22Rv1 (cell line): Measurements from ENCODE around the gene DOCK9.
"Not testable (repeated sequence)": the region's sequence is repeated elsewhere in the genome, so short reads cannot be mapped to it uniquely, and the experiment has no call there.

ENCODE experiments used
- H3K27ac ChIP-seq: fragments of 450-650 bp; 2 replicates; pipeline ENCODE4 v1.5.1; 2017
- ZFX ChIP-seq: fragments of 450-650 bp; IDR thresholded peaks from 2 replicates; pipeline ENCODE4 v1.6.1; 2017; ENCODE audit warnings: antibody characterized with exemption, borderline replicate concordance
- TF ChIP-seq, protein P1 (sequence below): fragments of 450-650 bp; IDR thresholded peaks from 2 replicates; pipeline ENCODE4 v1.5.1; 2017; ENCODE audit warnings: mild to moderate bottlenecking

The DOCK9 gene

DNA sequence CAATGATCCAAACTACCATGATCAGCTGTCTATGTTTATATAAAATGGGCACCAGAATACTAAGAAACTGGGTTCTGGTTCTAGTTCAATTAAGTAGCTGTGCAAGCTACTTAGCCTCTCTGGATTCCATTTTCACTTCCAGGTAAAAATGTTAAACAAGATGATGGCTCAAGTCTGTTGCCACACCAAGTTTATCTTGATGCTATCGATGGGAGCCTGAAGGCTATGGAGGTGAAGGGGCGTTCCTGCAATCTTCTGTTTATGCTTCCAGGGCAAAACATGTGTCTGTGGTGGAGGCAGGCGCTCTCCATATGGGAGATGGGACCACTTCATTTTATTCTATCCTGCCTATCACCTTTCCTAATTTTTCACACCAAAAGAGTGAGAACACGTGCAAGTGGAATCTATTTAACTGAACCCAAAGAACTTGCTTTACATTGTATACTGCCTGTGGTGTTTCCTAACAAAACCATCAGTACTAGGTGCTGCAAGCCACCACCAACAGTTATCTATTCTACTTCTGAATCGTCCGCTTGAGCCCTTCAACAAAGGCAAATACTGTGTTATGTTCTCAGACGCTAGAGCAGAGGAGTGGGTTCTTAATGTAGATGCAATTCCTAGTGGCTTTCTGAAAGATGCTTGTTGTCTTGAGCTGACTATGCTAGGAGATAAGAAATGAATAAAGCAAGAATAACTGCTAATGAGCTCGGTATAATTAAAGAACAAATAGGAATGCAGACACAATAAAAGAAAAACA is 70.9 kb downstream of the DOCK9 start:
- TF ChIP-seq, protein P1, sequence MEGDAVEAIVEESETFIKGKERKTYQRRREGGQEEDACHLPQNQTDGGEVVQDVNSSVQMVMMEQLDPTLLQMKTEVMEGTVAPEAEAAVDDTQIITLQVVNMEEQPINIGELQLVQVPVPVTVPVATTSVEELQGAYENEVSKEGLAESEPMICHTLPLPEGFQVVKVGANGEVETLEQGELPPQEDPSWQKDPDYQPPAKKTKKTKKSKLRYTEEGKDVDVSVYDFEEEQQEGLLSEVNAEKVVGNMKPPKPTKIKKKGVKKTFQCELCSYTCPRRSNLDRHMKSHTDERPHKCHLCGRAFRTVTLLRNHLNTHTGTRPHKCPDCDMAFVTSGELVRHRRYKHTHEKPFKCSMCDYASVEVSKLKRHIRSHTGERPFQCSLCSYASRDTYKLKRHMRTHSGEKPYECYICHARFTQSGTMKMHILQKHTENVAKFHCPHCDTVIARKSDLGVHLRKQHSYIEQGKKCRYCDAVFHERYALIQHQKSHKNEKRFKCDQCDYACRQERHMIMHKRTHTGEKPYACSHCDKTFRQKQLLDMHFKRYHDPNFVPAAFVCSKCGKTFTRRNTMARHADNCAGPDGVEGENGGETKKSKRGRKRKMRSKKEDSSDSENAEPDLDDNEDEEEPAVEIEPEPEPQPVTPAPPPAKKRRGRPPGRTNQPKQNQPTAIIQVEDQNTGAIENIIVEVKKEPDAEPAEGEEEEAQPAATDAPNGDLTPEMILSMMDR, result no peak
- TF ChIP-seq ZFX, result no peak
- no peak overlapping the region for H3K27ac ChIP-seq

DNA sequence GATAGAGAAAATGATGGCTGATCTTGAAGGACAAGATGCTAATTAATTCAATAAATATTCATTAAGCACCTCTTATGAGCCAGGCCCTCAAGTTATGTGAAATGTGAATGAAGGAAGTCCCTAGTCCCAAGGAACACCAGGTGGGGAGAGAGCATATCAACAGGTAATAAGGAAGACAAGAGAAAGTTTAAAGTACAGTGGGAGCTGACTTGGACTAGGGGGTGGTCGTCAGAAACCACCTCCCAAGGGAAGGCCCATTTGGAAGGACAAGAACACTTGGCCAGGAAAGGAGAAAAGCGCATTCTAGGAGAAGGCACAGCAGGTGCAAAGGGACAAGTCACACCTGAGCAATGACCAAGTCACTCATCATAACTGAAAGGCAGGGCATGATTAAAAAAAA is 72.7 kb downstream of the DOCK9 start:
- no peak overlapping the region for H3K27ac ChIP-seq
- no peak for TF ChIP-seq ZFX
- TF ChIP-seq, protein P1, result no peak

DNA sequence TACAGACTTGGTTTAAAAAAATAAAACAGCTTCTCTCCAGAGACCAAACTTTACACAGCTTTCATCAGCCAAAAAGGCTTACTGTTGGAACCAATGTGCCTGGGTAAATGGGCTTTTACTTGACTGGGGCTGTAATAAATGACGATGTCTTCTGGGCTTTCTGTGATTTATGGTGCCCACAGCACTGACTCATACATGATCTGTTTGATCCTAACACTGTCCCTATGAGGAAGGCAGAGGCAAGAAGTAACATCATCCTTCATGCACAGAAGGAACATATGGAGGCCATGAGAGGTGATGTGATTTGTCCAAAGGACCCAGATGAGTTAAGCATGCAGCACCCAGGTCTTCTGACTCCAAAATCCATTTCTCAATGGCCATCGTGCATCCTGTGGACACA is 77.4 kb downstream of the DOCK9 start:
- H3K27ac ChIP-seq, result no peak overlapping the region
- TF ChIP-seq ZFX, result no peak
- TF ChIP-seq, protein P1, result no peak

DNA sequence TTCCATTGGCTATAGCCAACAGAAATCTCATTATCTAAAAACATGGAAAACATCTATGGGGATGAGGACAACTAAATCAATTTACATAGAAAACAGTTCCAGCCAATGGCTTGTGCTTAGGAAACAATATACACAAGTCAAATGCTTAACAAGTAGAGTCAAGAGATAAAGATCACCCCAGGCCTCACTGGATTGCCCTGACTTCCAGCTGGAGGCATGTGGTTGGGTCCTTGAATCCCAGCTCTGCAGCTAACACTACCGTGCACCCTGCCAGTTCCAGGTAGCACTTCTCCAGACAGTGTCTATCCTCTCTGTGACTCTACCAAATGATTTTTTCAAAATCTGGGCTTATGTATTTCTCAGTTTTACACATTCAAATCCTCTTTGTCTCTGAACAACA is 80.2 kb downstream of the DOCK9 start:
- no peak overlapping the region for H3K27ac ChIP-seq
- no peak for TF ChIP-seq ZFX
- TF ChIP-seq, protein P1, result no peak

DNA sequence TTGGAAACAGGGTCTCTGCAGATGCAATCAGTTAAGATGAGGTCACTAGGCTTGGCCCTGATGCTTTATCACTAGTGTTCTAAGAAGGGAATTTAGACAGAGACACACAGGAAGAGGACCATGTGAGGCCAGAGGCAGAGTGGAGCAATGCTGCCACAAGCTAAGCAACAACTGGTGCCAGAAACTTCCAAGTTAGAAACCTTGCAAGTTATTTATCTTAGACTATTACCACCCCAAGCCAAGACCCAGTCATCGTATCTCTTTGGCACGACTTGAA is 81.1 kb downstream of the DOCK9 start:
- no peak overlapping the region for H3K27ac ChIP-seq
- TF ChIP-seq, protein P1, result no peak
- TF ChIP-seq ZFX, result no peak

DNA sequence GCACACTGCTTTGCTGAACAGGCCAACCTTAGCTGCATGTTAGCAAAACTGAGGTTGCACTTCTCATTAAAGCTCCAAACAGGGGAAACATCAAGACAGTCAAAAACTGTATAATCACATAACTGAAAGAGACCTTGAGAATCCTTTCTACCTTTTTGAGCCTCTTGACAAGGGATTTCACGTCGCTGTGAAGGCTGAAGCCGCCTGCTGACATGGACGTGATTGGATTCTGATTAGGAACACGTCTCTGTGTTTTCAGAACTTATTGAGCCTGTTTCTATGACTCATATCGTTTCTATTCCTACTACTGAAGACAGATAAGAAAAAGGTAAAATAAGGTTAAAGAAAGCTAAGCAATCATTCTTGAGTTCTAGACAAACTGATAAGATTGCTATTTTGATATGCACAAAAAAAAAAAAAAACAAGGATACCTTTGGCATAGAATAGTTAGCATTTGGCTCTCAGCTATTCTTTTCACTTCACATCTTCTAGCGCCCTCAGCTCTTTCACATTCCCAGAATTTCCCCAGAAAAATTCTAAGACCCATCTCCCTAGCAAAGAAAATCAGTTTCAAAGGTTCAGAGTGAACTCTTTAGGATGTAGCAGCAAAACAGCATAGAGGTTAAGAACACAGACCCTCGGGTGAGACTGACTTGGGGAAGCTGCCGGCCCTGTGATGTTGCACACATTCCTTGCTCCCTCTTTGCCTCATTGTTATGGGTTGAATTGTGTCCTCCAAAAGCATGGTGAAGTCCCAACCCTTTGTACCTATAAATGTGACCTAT is 81.6 kb downstream of the DOCK9 start:
- TF ChIP-seq, protein P1, result no peak
- no peak for TF ChIP-seq ZFX
- no peak overlapping the region for H3K27ac ChIP-seq

DNA sequence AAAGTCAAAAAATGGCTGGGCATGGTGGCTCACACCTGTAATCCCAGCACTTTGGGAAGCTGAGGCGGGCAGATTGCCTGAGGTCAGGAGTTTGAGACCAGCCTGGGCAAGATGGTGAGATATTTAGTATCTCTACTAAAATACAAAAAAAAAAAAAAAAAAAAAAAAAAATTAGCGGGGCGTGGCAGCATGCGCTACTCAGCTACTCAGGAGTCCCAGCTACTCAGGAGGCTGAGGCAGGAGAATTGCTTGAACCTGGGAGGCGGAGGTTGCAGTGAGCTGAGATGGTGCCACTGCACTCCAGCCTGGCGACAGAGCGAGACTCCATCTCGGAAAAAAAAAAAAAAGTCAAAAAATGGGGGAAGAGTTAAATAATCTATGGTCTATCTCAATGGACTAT is 83.0 kb downstream of the DOCK9 start:
- not testable (repeated sequence) for H3K27ac ChIP-seq
